ENCODE results near the gene EIF4A2.
"Not testable (repeated sequence)": the region's sequence is repeated elsewhere in the genome, so short reads cannot be mapped to it uniquely, and the experiment has no call there.

EIF4A2 gene

GRCh38 chr3:186818516-186818915, 35.1 kb downstream of the EIF4A2 start:
- no peak overlapping the region for H3K27ac ChIP-seq
- H3K79me2 ChIP-seq = no peaks in the 10 kb centered on the region
- no peak overlapping the region for H3K9ac ChIP-seq
- no peak overlapping the region for H2AFZ ChIP-seq
- H3K4me2 ChIP-seq (ENCODE audit: low read length) = no peak overlapping the region
- no peaks in the 10 kb centered on the region for H3K27me3 ChIP-seq (ENCODE audit: control insufficient read depth, insufficient read depth, low read length)
- H3K36me3 ChIP-seq (ENCODE audit: control insufficient read depth, insufficient read depth, low read length) = no peaks in the 10 kb centered on the region
- H3K4me1 ChIP-seq = no peaks in the 10 kb centered on the region
- no peak overlapping the region for H3K4me3 ChIP-seq (ENCODE audit: low read depth, low read length)
- TF ChIP-seq CTCF (IDR thresholded peaks at IDR 0.05) = no peak
- no peaks in the 10 kb centered on the region for H3K9me3 ChIP-seq (ENCODE audit: control insufficient read depth, low read length)

GRCh38 chr3:186818956-186819355, 35.6 kb downstream of the EIF4A2 start:
- Histone ChIP-seq H2AFZ (no peak overlapping the region), H3K27me3 (ENCODE audit: control insufficient read depth, insufficient read depth, low read length) (no peaks in the 10 kb centered on the region), H3K79me2 (no peaks in the 10 kb centered on the region), H3K36me3 (ENCODE audit: control insufficient read depth, insufficient read depth, low read length) (no peaks in the 10 kb centered on the region), H3K4me3 (ENCODE audit: low read depth, low read length) (no peak overlapping the region), H3K4me2 (ENCODE audit: low read length) (no peak overlapping the region), H3K9me3 (ENCODE audit: control insufficient read depth, low read length) (no peaks in the 10 kb centered on the region), H3K9ac (no peak overlapping the region), H3K4me1 (no peaks in the 10 kb centered on the region), H3K27ac (no peak overlapping the region)
- no peak for TF ChIP-seq CTCF (IDR thresholded peaks at IDR 0.05)

GRCh38 chr3:186821429-186822387, 38.3 kb downstream of the EIF4A2 start:
- Histone ChIP-seq H2AFZ (no peak overlapping the region), H3K4me1 (peaks cover 9% of the 10 kb centered on the region), H3K9ac (no peak overlapping the region), H3K27me3 (ENCODE audit: control insufficient read depth, insufficient read depth, low read length) (no peaks in the 10 kb centered on the region), H3K79me2 (no peaks in the 10 kb centered on the region), H3K36me3 (ENCODE audit: control insufficient read depth, insufficient read depth, low read length) (no peaks in the 10 kb centered on the region), H3K9me3 (ENCODE audit: control insufficient read depth, low read length) (no peaks in the 10 kb centered on the region), H3K4me2 (ENCODE audit: low read length) (no peak overlapping the region), H3K27ac (no peak overlapping the region), H3K4me3 (ENCODE audit: low read depth, low read length) (no peak overlapping the region)
- TF ChIP-seq CTCF (IDR thresholded peaks at IDR 0.05) = peak; percentile 74

- H3K36me3 ChIP-seq (ENCODE audit: control insufficient read depth, insufficient read depth, low read length); H3K4me3 ChIP-seq (ENCODE audit: low read depth, low read length); H2AFZ ChIP-seq; H3K4me2 ChIP-seq (ENCODE audit: low read length); H3K4me1 ChIP-seq; H3K9ac ChIP-seq; H3K27ac ChIP-seq; H3K9me3 ChIP-seq (ENCODE audit: control insufficient read depth, low read length); H3K79me2 ChIP-seq; H3K27me3 ChIP-seq (ENCODE audit: control insufficient read depth, insufficient read depth, low read length): not testable (repeated sequence)
These were observed 39.0 kb downstream of the EIF4A2 start for GRCh38 chr3:186822388-186822759.

GRCh38 chr3:186823386-186823785, 40.0 kb downstream of the EIF4A2 start:
- Histone ChIP-seq H3K9ac (no peak overlapping the region), H3K79me2 (no peaks in the 10 kb centered on the region), H3K27me3 (ENCODE audit: control insufficient read depth, insufficient read depth, low read length) (no peaks in the 10 kb centered on the region), H2AFZ (no peak overlapping the region), H3K4me2 (ENCODE audit: low read length) (no peak overlapping the region), H3K27ac (no peak overlapping the region), H3K4me3 (ENCODE audit: low read depth, low read length) (no peak overlapping the region), H3K4me1 (peaks cover 9% of the 10 kb centered on the region), H3K36me3 (ENCODE audit: control insufficient read depth, insufficient read depth, low read length) (no peaks in the 10 kb centered on the region), H3K9me3 (ENCODE audit: control insufficient read depth, low read length) (no peaks in the 10 kb centered on the region)
- TF ChIP-seq CTCF (IDR thresholded peaks at IDR 0.05) = no peak
